Tibial nerve (tissue), 4 donors: Measurements from ENCODE around the gene NAALAD2. TPM values are rescaled to one million over a fixed set of nuclear protein-coding genes. Genes with fewer than 3 reads are reported as not detected.
"Not testable (repeated sequence)": the region's sequence is repeated elsewhere in the genome, so short reads cannot be mapped to it uniquely, and the experiment has no call there.

Source experiments
- DNase-seq, 2 donors: peaks; one replicate each; pipeline ENCODE4 v3.0.0-alpha.2; 2019; ENCODE audit warnings: low spot score in 2 of 2
- H3K27ac ChIP-seq, 4 donors: fragments of 200-600 bp; sonication (generic) in 3 of 4; one replicate each; pipeline ENCODE4 v1.5.1; 2017 to 2019; ENCODE audit warnings: mild to moderate bottlenecking in 1 of 4
- H3K27me3 ChIP-seq, 2 donors: fragments of 200-600 bp; sonication (generic) in 1 of 2; one replicate each; pipeline versions ENCODE4 v1.5.1 to v1.6.0; 2017 to 2019
- H3K36me3 ChIP-seq, 3 donors: fragments of 200-600 bp; sonication (generic); one replicate each; pipeline ENCODE4 v1.5.1; 2018 to 2019
- H3K4me1 ChIP-seq, 4 donors: fragments of 200-600 bp; sonication (generic) in 3 of 4; one replicate each; pipeline ENCODE4 v1.5.1; 2017 to 2019
- H3K4me3 ChIP-seq, 4 donors: fragments of 200-600 bp; sonication (generic) in 3 of 4; one replicate each; pipeline ENCODE4 v1.5.1; 2017 to 2019; ENCODE audit warnings: mild to moderate bottlenecking in 1 of 4, moderate library complexity in 1 of 4
- H3K9me3 ChIP-seq, 4 donors: fragments of 200-600 bp; sonication (generic) in 3 of 4; one replicate each; pipeline ENCODE4 v1.5.1; 2017 to 2019
- EP300 ChIP-seq, 2 donors: sonication (generic); formaldehyde crosslinking; IDR thresholded peaks; one replicate each; pipeline ENCODE4 v1.6.1; 2017; ENCODE audit warnings: antibody characterized with exemption in 2 of 2, mild to moderate bottlenecking in 1 of 2
- POLR2A ChIP-seq, 2 donors: fragments of 450-650 bp; IDR thresholded peaks; one replicate each; pipeline ENCODE4 v1.6.1; 2017; ENCODE audit warnings: antibody characterized with exemption in 2 of 2, mild to moderate bottlenecking in 2 of 2, moderate library complexity in 2 of 2
- WGBS, 2 donors: methylation state at CpG; one replicate each; pipeline ENCODE4 v1.1.5; 2018; 5-methylcytosine and 5-hydroxymethylcytosine counted together
- total RNA-seq, 4 donors: library from RNA; depleted of rRNA; stranded (reverse); fragments of >200 nt; gene quantifications; one replicate each; pipeline ENCODE4 v1.1.0, GENCODE V29; 2016
- TF ChIP-seq, protein P1 (sequence below), 5 experiments: fragments of 200-600 bp in 3 of 5; fragments of 450-650 bp in 2 of 5; sonication (generic) in 3 of 5; IDR thresholded peaks; one replicate each; pipeline ENCODE4 v1.5.1; 2016 to 2019; ENCODE audit warnings: antibody characterized with exemption in 5 of 5, mild to moderate bottlenecking in 3 of 5, moderate library complexity in 2 of 5

The NAALAD2 gene
- total RNA-seq, 4 donors from 2014 or later: 4.2 to 13.5 (median 8.3) TPM

DNA sequence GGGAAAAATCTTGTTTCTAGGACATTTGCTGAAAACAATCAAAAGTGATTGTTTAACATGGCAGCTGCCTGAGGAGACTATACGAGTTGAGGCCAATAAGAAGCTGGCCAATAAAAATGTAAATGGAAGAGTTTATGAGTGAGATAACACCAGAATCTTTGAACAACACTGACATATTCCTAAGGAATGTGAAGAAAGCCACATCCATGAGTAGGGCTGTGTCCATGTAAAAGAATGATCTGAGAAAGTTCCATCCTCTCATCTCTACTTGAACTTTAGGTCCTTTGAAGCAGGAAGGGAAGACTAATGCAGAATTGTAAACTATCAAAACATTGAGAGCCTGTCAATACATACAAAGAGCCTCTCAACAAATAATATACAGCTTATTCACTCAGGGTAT is 95.3 kb downstream of the NAALAD2 start:
- TF ChIP-seq, protein P1, sequence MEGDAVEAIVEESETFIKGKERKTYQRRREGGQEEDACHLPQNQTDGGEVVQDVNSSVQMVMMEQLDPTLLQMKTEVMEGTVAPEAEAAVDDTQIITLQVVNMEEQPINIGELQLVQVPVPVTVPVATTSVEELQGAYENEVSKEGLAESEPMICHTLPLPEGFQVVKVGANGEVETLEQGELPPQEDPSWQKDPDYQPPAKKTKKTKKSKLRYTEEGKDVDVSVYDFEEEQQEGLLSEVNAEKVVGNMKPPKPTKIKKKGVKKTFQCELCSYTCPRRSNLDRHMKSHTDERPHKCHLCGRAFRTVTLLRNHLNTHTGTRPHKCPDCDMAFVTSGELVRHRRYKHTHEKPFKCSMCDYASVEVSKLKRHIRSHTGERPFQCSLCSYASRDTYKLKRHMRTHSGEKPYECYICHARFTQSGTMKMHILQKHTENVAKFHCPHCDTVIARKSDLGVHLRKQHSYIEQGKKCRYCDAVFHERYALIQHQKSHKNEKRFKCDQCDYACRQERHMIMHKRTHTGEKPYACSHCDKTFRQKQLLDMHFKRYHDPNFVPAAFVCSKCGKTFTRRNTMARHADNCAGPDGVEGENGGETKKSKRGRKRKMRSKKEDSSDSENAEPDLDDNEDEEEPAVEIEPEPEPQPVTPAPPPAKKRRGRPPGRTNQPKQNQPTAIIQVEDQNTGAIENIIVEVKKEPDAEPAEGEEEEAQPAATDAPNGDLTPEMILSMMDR (IDR thresholded peaks at IDR 0.05): no peak
- TF ChIP-seq EP300 (IDR thresholded peaks at IDR 0.05) (no peak), POLR2A (IDR thresholded peaks at IDR 0.05) (no peak)
- H3K9me3 ChIP-seq: peaks cover 0 to 7% (median 0%) of the 10 kb centered on the region in 4 donors
- H3K4me1 ChIP-seq: peaks cover 0 to 5% (median 0%) of the 10 kb centered on the region in 4 donors
- peaks cover 0 to 7% (median 0%) of the 10 kb centered on the region in 3 donors for H3K36me3 ChIP-seq
- H3K27me3 ChIP-seq: no peaks in the 10 kb centered on the region
- 78 to 88% methylated on average over 1 of the region's 1 CpG for WGBS, 2 donors
- no peak overlapping the region for H3K4me3 ChIP-seq
- no peak for DNase-seq
- no peak overlapping the region for H3K27ac ChIP-seq

DNA sequence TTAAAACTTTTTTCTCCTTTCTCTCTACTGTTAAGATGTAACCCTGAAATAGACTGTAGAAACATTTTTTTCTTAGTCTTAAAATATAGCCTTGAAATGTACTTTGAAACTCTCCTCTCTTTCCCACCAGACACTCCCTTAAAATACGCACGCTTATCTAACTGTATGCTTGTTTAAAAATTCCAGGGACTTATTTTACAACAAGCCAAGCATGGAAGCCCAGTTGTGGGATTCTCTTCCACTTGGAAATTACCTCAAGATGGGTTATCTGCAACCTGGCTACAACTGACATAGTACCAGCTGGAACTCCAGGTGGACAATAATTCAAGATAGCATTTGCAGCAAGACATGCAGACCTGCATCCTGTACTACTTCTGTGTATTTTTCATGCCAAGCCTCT is 100.5 kb downstream of the NAALAD2 start:
- WGBS, 2 donors: 77 to 92% methylated on average over 2 of the region's 2 CpGs
- Histone ChIP-seq H3K4me1 (no peaks in the 10 kb centered on the region), H3K27me3 (no peaks in the 10 kb centered on the region), H3K36me3 (no peaks in the 10 kb centered on the region), H3K4me3 (no peak overlapping the region), H3K9me3 (peaks cover 0 to 3% (median 0%) of the 10 kb centered on the region in 4 donors), H3K27ac (no peak overlapping the region)
- TF ChIP-seq POLR2A (IDR thresholded peaks at IDR 0.05): no peak
- TF ChIP-seq, protein P1 (IDR thresholded peaks at IDR 0.05): no peak
- no peak for TF ChIP-seq EP300 (IDR thresholded peaks at IDR 0.05)
- no peak for DNase-seq

- TF ChIP-seq EP300 (IDR thresholded peaks at IDR 0.05) (no peak), POLR2A (IDR thresholded peaks at IDR 0.05) (no peak)
- TF ChIP-seq, protein P1 (IDR thresholded peaks at IDR 0.05): no peak
- 86 to 94% methylated on average over 4 of the region's 4 CpGs for WGBS, 2 donors
- H3K4me3 ChIP-seq: no peak overlapping the region
- no peaks in the 10 kb centered on the region for H3K4me1 ChIP-seq
- no peaks in the 10 kb centered on the region for H3K27me3 ChIP-seq
- no peak for DNase-seq
- no peaks in the 10 kb centered on the region for H3K36me3 ChIP-seq
- H3K27ac ChIP-seq: no peak overlapping the region
- H3K9me3 ChIP-seq: peaks cover 0 to 2% (median 0%) of the 10 kb centered on the region in 4 donors
These were observed 101.1 kb downstream of the NAALAD2 start for GRCh38 chr11:90235526-90235925.

GRCh38 chr11:90237004-90237403 is 102.5 kb downstream of the NAALAD2 start:
- no peaks in the 10 kb centered on the region for H3K27me3 ChIP-seq
- WGBS, 2 donors: 85 to 88% methylated on average over 4 of the region's 4 CpGs
- H3K27ac ChIP-seq: no peak overlapping the region
- TF ChIP-seq, protein P1 (IDR thresholded peaks at IDR 0.05): no peak
- no peak for TF ChIP-seq EP300 (IDR thresholded peaks at IDR 0.05)
- TF ChIP-seq POLR2A (IDR thresholded peaks at IDR 0.05): no peak
- no peak for DNase-seq
- H3K36me3 ChIP-seq: no peaks in the 10 kb centered on the region
- no peaks in the 10 kb centered on the region for H3K9me3 ChIP-seq
- no peak overlapping the region for H3K4me3 ChIP-seq
- H3K4me1 ChIP-seq: no peaks in the 10 kb centered on the region

DNA sequence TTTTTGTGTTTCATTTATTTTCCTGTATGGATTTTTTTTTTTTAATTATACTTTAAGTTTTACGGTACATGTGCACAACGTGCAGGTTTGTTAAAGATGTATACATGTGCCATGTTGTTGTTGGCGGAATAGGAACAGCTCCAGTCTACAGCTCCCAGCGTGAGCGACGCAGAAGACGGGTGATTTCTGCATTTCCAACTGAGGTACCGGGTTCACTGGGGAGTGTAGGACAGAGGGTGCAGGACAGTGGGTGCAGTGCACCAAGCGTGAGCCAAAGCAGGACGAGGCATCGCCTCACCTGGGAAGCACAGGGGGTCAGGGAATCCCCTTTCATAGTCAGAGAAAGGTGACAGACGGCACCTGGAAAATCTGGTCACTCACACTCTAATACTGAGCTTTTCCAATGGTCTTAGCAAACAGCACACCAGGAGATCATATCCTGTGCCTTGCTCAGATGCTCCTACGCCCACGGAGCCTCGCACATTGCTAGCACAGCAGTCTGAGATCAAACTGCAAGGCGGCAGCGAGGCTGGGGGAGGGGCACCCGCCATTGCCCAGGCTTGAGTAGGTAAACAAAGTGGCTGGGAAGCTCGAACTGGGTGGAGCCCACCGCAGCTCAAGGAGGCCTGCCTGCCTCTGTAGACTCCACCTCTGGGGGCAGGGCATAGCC is 105.6 kb downstream of the NAALAD2 start:
- not testable (repeated sequence) for H3K9me3 ChIP-seq, H3K27me3 ChIP-seq, H3K4me1 ChIP-seq, H3K4me3 ChIP-seq, H3K36me3 ChIP-seq, H3K27ac ChIP-seq, DNase-seq
- 85 to 88% methylated on average over 17 to 18 of the region's 20 CpGs for WGBS, 2 donors
